HepG2 (cell line): ENCODE data around the gene NRP1. TPM values are rescaled to one million over a fixed set of nuclear protein-coding genes. Genes with fewer than 3 reads are reported as not detected.
A peak's percentile ranks its signal among the peaks of the same experiment; 100 is the strongest.

Source experiments
- ATAC-seq: fragments of 200-7000 bp; cut with Tn5 transposase; 3 replicates; pipeline ENCODE4 v1.9.1; 2020; ENCODE audit warnings: mild to moderate bottlenecking, moderate library complexity
- BruUV-seq: library from RNA; stranded (reverse); fragments of 400-500 nt; replicated peaks from 2 replicates; lab custom pipeline; 2021; lab: Mats Ljungman, UMichigan
- CTCF ChIA-PET: fragments of 300-600 bp; formaldehyde crosslinking; extraction: SDS; loops from one replicate; lab custom pipeline; 2021; ENCODE audit warnings: low total read pairs, inconsistent platforms, low intra/inter-chr PET ratio; lab: Yijun Ruan, JAX
- POLR2A ChIA-PET: fragments of 350-600 bp; sonication (Branson Sonifier 250); formaldehyde crosslinking; loops from one replicate; lab custom pipeline; 2020; ENCODE audit warnings: antibody characterized with exemption, inconsistent platforms; lab: Yijun Ruan, JAX
- DNase-seq: peaks from one replicate; pipeline ENCODE4 v3.0.0-alpha.2; 2015; ENCODE audit warnings: low spot score
- FAIRE-seq: peaks from 3 replicates; lab custom pipeline; 2011; peaks lifted over from hg19 to GRCh38; lab: Jason Lieb, UNC
- H2AFZ ChIP-seq: one replicate; pipeline ENCODE4 v1.6.1; 2011; ENCODE audit warnings: low read length, inconsistent platforms
- H3K27ac ChIP-seq: fragments of 300-600 bp; 3 replicates; pipeline ENCODE4 v1.8.0; 2011; ENCODE audit warnings: mixed run types, mild to moderate bottlenecking, mixed read lengths, low read length, inconsistent platforms; ENCODE audit not compliant: insufficient read depth; ENCODE audit errors: extremely low read length
- H3K27me3 ChIP-seq, 2 experiments: fragments of 200-600 bp in 1 of 2; 2 replicates in 1 of 2; 3 replicates in 1 of 2; pipeline versions ENCODE4 v1.6.0 to v1.8.0; 2011; ENCODE audit warnings: low read length in 2 of 2, mild to moderate bottlenecking in 2 of 2, moderate library complexity in 2 of 2, inconsistent platforms in 1 of 2; ENCODE audit not compliant: insufficient read depth in 2 of 2, control insufficient read depth in 1 of 2
- H3K36me3 ChIP-seq, 2 experiments: fragments of 200-600 bp in 1 of 2; replicated peaks in 1 of 2; 2 replicates in 1 of 2; 3 replicates in 1 of 2; pipeline versions ENCODE4 v1.5.1 to v1.8.0; 2011; ENCODE audit warnings: low read length in 2 of 2, inconsistent platforms in 1 of 2; ENCODE audit not compliant: insufficient read depth in 2 of 2, control insufficient read depth in 1 of 2
- H3K4me1 ChIP-seq: 2 replicates; pipeline ENCODE4 v1.5.1; 2012; ENCODE audit warnings: low read length, inconsistent platforms; ENCODE audit not compliant: insufficient read depth
- H3K4me2 ChIP-seq: 2 replicates; pipeline ENCODE4 v1.6.0; 2011; ENCODE audit warnings: low read depth, low read length, inconsistent platforms
- H3K4me3 ChIP-seq, 3 experiments: fragments of 200-600 bp in 1 of 3; sonication (generic), shearing (Covaris generic) in 1 of 3; replicated peaks in 1 of 3; 2 replicates each; pipeline ENCODE4 v1.5.1; 2011 to 2016; ENCODE audit warnings: low read length in 3 of 3, inconsistent platforms in 2 of 3, low read depth in 2 of 3, mild to moderate bottlenecking in 2 of 3, control low read depth in 1 of 3, mixed read lengths in 1 of 3; ENCODE audit not compliant: insufficient read depth in 1 of 3
- H3K79me2 ChIP-seq: one replicate; pipeline ENCODE4 v1.6.1; 2011; ENCODE audit warnings: low read length, inconsistent platforms; ENCODE audit not compliant: insufficient read depth
- H3K9ac ChIP-seq: 2 replicates; pipeline ENCODE4 v1.6.0; 2011; ENCODE audit warnings: mild to moderate bottlenecking, low read depth, low read length, inconsistent platforms; ENCODE audit not compliant: insufficient read depth
- H3K9me3 ChIP-seq: 2 replicates; pipeline ENCODE4 v1.5.1; 2012; ENCODE audit warnings: mild to moderate bottlenecking, low read length
- H4K20me1 ChIP-seq: 2 replicates; pipeline ENCODE4 v1.6.0; 2011; ENCODE audit warnings: inconsistent platforms, mild to moderate bottlenecking, low read length, moderate library complexity; ENCODE audit not compliant: insufficient read depth
- CEBPG ChIP-seq: IDR thresholded peaks from 2 replicates; pipeline ENCODE4 v1.6.1; 2016
- DMAP1 ChIP-seq: IDR thresholded peaks from 2 replicates; pipeline ENCODE4 v1.6.1; 2016
- FOSL2 ChIP-seq: sonication (generic); formaldehyde crosslinking; IDR thresholded peaks from 2 replicates; pipeline ENCODE4 v1.4.0; 2020; ENCODE audit warnings: missing genetic modification reagents
- HMG20A ChIP-seq: IDR thresholded peaks from 2 replicates; pipeline ENCODE4 v1.6.1; 2016; ENCODE audit warnings: borderline replicate concordance
- KAT7 ChIP-seq: IDR thresholded peaks from 2 replicates; pipeline ENCODE4 v1.6.1; 2018; ENCODE audit warnings: borderline replicate concordance, missing compliant biosample characterization
- NFE2 ChIP-seq: sonication (generic); formaldehyde crosslinking; IDR thresholded peaks from 2 replicates; pipeline ENCODE4 v1.4.0; 2020; ENCODE audit warnings: missing genetic modification reagents
- RELA ChIP-seq: sonication (generic); formaldehyde crosslinking; IDR thresholded peaks from 2 replicates; pipeline ENCODE4 v1.4.0; 2020; ENCODE audit warnings: missing genetic modification reagents
- TCF7 ChIP-seq: sonication (generic); IDR thresholded peaks from 2 replicates; pipeline ENCODE4 v1.6.1; 2016; ENCODE audit warnings: antibody characterized with exemption, low read depth
- ZNF143 ChIP-seq: sonication (generic); formaldehyde crosslinking; IDR thresholded peaks from 2 replicates; pipeline ENCODE4 v1.4.0; 2020; ENCODE audit warnings: missing genetic modification reagents
- WGBS: methylation state at CpG from one replicate; pipeline ENCODE4 v1.1.6; 2017; ENCODE audit warnings: low lambda C conversion rate; 5-methylcytosine and 5-hydroxymethylcytosine counted together
- in situ Hi-C: cut with HindIII; loops from 2 replicates; pipeline ENCODE4 v1.10.0; 2017; ENCODE audit warnings: low pct_unique_long_range_greater_than_20kb; ENCODE audit not compliant: extremely low pct_ligation_motif_present
- intact Hi-C: fragments of 100-400 bp; cut with micrococcal nuclease; formaldehyde crosslinking; loops from one replicate; pipeline ENCODE4 v1.10.0; 2022; ENCODE audit not compliant: unreplicated experiment
- polyA plus RNA-seq, 8 experiments: library from polyadenylated mRNA; depleted of rRNA in 3 of 8; stranded (reverse) in 7 of 8; unstranded in 1 of 8; fragments of >200 nt; fragmentation: Illumina TruSeq in 4 of 8; extraction: Trizol in 4 of 8; gene quantifications; 2 replicates each; pipeline versions ENCODE4 v1.2.1 to v1.2.3, GENCODE V29; 2011 to 2016; ENCODE audit warnings: low read depth in 4 of 8, missing spikeins in 1 of 8, mixed read lengths in 1 of 8; ENCODE audit not compliant: insufficient read depth in 1 of 8
- total RNA-seq, 5 experiments: library from RNA; depleted of rRNA; stranded (reverse); fragments of >200 nt; fragmentation: Illumina TruSeq; extraction: Trizol; gene quantifications; 2 replicates each; pipeline ENCODE4 v1.2.3, GENCODE V29; 2016; ENCODE audit warnings: low read depth in 1 of 5
- TF ChIP-seq, protein P1 (sequence below): IDR thresholded peaks from 2 replicates; pipeline ENCODE4 v1.6.1; 2012; ENCODE audit warnings: inconsistent platforms
- TF ChIP-seq, protein P2 (sequence below): IDR thresholded peaks from 2 replicates; pipeline ENCODE4 v1.4.0; 2020; ENCODE audit warnings: mild to moderate bottlenecking, missing genetic modification reagents

Gene NRP1
- total and polyA plus RNA-seq, 2 of the 13 experiments (the other 11 are each of a cell fraction or from before 2014, with no cell fraction given): 5.3 to 5.8 TPM

DNA sequence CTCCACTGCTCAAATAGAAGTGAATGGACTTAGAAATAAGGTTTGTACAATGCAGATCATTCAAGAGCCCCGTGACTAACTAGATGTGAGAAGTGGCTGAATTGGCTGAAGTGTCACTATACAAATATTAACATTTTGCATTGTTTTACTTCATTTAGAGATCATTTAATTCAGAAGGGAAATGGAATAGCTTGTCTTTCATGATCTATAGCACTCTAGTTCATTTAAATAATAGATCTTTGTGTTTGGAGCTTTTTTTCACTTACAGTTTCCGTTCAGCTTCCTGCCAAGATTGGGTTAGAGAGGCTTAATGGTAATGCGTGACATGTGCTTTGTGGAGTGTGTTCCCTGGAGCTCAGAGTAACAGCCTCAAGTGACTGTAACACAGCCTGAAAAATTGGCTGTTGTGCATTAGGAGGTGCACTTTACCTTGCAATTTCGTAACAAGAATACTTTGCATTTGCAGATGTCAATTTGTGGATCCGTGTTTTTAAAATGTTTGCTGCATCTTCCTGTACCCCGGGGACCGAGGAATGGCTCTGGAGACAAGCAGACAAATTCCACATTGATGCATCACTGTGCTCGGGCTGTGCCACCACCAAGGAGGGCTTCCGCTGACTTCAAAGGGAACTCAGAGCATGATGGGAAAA lies 170.3 kb downstream of the NRP1 start:
- H4K20me1 ChIP-seq: no peaks in the 10 kb centered on the region
- intact Hi-C loops (no loop called here), in situ Hi-C loops (no loop called here)
- H3K9ac ChIP-seq: no peak overlapping the region
- peak overlapping the region; percentile 51 for H3K4me2 ChIP-seq
- WGBS: 17% methylated on average over 9 of the region's 9 CpGs
- no peak overlapping the region for H2AFZ ChIP-seq
- POLR2A ChIA-PET: interaction anchor here (1.1 to 2.1 kb wide), 3 partner anchors 18 to 183 kb away, joined by 4 read pairs; no protein-coding TSS in a partner anchor
- H3K9me3 ChIP-seq: no peaks in the 10 kb centered on the region
- H3K79me2 ChIP-seq: no peaks in the 10 kb centered on the region
- H3K4me1 ChIP-seq: peaks cover 53% of the 10 kb centered on the region
- peak; percentile 55 for DNase-seq
- H3K27ac ChIP-seq: no peak overlapping the region
- TF ChIP-seq NFE2 (CRISPR knock-in tag) (no peak), DMAP1 (CRISPR knock-in tag) (peak; percentile 44; the same call in 1 of the 2 replicates), TCF7 (peak; percentile 61; the same call in 1 of the 2 replicates), FOSL2 (peak; percentile 88), HMG20A (peak; percentile 48; the same call in 1 of the 2 replicates), KAT7 (no peak), ZNF143 (CRISPR knock-in tag) (peak; percentile 57), RELA (CRISPR knock-in tag) (no peak), CEBPG (CRISPR knock-in tag) (0 out of 2 replicates have a peak, but pooled peaks have one; percentile 11)
- TF ChIP-seq, protein P1, sequence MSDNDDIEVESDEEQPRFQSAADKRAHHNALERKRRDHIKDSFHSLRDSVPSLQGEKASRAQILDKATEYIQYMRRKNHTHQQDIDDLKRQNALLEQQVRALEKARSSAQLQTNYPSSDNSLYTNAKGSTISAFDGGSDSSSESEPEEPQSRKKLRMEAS: peak; percentile 29; the same call in 1 of the 2 replicates
- TF ChIP-seq, protein P2, sequence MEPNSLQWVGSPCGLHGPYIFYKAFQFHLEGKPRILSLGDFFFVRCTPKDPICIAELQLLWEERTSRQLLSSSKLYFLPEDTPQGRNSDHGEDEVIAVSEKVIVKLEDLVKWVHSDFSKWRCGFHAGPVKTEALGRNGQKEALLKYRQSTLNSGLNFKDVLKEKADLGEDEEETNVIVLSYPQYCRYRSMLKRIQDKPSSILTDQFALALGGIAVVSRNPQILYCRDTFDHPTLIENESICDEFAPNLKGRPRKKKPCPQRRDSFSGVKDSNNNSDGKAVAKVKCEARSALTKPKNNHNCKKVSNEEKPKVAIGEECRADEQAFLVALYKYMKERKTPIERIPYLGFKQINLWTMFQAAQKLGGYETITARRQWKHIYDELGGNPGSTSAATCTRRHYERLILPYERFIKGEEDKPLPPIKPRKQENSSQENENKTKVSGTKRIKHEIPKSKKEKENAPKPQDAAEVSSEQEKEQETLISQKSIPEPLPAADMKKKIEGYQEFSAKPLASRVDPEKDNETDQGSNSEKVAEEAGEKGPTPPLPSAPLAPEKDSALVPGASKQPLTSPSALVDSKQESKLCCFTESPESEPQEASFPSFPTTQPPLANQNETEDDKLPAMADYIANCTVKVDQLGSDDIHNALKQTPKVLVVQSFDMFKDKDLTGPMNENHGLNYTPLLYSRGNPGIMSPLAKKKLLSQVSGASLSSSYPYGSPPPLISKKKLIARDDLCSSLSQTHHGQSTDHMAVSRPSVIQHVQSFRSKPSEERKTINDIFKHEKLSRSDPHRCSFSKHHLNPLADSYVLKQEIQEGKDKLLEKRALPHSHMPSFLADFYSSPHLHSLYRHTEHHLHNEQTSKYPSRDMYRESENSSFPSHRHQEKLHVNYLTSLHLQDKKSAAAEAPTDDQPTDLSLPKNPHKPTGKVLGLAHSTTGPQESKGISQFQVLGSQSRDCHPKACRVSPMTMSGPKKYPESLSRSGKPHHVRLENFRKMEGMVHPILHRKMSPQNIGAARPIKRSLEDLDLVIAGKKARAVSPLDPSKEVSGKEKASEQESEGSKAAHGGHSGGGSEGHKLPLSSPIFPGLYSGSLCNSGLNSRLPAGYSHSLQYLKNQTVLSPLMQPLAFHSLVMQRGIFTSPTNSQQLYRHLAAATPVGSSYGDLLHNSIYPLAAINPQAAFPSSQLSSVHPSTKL (CRISPR knock-in tag): 0 out of 2 replicates have a peak, but pooled peaks have one; percentile 23
- CTCF ChIA-PET: no interaction called here
- FAIRE-seq: peak; percentile 26
- no peaks in the 10 kb centered on the region for H3K36me3 ChIP-seq
- ATAC-seq: peak; percentile 63; the same call in 2 of the 3 replicates
- BruUV-seq: no TSS peak
- H3K27me3 ChIP-seq: no peaks in the 10 kb centered on the region
- H3K4me3 ChIP-seq: no peak overlapping the region
